Upper lobe of left lung (tissue), 4 donors: ENCODE measurements around the gene NHS.

ENCODE experiments used
- EP300 ChIP-seq, 4 donors: sonication (generic); formaldehyde crosslinking; IDR thresholded peaks; one replicate each; pipeline ENCODE4 v1.5.1; 2017; ENCODE audit warnings: antibody characterized with exemption in 4 of 4, control low read depth in 2 of 4
- POLR2A ChIP-seq, 4 donors: fragments of 450-650 bp; IDR thresholded peaks; one replicate each; pipeline ENCODE4 v1.5.1; 2016 to 2017; ENCODE audit warnings: antibody characterized with exemption in 4 of 4, mild to moderate bottlenecking in 2 of 4
- POLR2AphosphoS5 ChIP-seq, 2 donors: sonication (generic); formaldehyde crosslinking; IDR thresholded peaks; one replicate each; pipeline ENCODE4 v1.5.1; 2017; ENCODE audit warnings: antibody characterized with exemption in 2 of 2
- TF ChIP-seq, protein P1 (sequence below), 6 experiments: fragments of 450-650 bp in 4 of 6; fragments of 200-600 bp in 2 of 6; sonication (generic) in 2 of 6; IDR thresholded peaks; one replicate each; pipeline ENCODE4 v1.5.1; 2016 to 2019; ENCODE audit warnings: antibody characterized with exemption in 6 of 6

- TF ChIP-seq, protein P1, sequence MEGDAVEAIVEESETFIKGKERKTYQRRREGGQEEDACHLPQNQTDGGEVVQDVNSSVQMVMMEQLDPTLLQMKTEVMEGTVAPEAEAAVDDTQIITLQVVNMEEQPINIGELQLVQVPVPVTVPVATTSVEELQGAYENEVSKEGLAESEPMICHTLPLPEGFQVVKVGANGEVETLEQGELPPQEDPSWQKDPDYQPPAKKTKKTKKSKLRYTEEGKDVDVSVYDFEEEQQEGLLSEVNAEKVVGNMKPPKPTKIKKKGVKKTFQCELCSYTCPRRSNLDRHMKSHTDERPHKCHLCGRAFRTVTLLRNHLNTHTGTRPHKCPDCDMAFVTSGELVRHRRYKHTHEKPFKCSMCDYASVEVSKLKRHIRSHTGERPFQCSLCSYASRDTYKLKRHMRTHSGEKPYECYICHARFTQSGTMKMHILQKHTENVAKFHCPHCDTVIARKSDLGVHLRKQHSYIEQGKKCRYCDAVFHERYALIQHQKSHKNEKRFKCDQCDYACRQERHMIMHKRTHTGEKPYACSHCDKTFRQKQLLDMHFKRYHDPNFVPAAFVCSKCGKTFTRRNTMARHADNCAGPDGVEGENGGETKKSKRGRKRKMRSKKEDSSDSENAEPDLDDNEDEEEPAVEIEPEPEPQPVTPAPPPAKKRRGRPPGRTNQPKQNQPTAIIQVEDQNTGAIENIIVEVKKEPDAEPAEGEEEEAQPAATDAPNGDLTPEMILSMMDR (IDR thresholded peaks at IDR 0.05) = no peak
- TF ChIP-seq POLR2AphosphoS5 (IDR thresholded peaks at IDR 0.05) = no peak
- no peak for TF ChIP-seq POLR2A (IDR thresholded peaks at IDR 0.05)
- no peak for TF ChIP-seq EP300 (IDR thresholded peaks at IDR 0.05)
Measured at GRCh38 chrX:17759990-17760389, 385.0 kb downstream of the NHS start.
